Activated CD4-positive, alpha-beta T cell treated with anti-CD3 and anti-CD28 coated beads, Interleukin-2, amount 50 U/mL, for 4 hours (primary cell): Measurements from ENCODE around the gene FGF22.
A peak's percentile ranks its signal among the peaks of the same experiment; 100 is the strongest.
"Not testable (repeated sequence)": the region's sequence is repeated elsewhere in the genome, so short reads cannot be mapped to it uniquely, and the experiment has no call there.

Experiments
- DNase-seq, 2 experiments: peaks; one replicate each; pipeline ENCODE4 v3.0.0-alpha.2; 2020

The FGF22 gene

DNA sequence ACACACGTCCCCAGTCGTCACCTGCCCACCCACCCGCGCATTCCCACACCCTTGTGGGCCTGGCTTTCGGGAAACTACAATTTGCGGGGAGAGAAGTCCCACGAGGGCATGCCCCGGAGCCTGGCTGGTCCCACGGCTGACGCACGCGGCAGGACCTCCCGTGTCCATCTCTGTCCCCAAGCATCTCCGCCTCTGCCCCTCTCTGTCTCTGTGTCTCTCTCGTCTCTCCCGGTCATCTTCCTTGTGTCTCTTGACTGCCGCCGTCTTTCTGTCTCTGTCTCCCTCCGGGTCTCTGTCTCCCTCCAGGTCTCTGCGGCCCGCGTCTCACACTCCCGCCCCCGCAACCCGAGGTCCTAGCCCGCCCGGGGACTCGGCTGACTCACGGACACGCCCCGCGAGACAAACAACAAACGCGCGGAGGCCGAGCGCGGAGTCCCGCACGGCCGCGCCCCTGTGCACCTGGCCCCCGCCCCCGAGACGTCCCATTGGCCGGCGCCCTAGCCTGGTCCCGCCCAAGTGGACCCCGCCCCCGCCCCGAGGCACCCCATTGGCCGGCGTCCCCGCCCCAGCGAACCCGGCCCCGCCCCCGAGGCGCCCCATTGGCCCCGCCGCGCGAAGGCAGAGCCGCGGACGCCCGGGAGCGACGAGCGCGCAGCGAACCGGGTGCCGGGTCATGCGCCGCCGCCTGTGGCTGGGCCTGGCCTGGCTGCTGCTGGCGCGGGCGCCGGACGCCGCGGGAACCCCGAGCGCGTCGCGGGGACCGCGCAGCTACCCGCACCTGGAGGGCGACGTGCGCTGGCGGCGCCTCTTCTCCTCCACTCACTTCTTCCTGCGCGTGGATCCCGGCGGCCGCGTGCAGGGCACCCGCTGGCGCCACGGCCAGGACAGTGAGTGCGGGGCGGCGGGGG lies at the start of gene FGF22:
TSS of gene FGF22 (plus strand) at position 627 of the 908 bp plus-strand sequence. CDS start at position 674, 47 bp downstream.
- DNase-seq, result peak; percentile 95 to 96

- DNase-seq, result no peak
Measured at GRCh38 chr19:590396-590745, 49.3 kb upstream of the FGF22 start.

DNA sequence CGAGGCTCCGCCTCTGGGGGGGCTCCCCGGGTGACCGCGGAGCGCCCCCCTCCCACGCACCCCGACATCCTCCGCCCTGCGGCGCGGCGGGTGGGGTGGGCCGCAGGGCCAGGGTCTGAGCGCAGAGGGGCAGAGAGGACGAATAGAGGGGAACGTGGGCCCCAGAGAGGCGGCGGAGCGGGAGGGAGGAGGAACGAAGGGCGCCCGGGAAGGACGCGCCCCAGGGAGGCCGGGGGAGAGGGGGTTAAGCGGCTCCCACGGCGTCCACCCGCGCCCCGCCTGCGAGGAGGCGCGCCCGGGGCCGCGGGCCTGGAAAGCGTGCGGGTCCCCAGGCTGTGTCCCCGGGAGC lies 49.0 kb upstream of the FGF22 start:
- no peak for DNase-seq

DNA sequence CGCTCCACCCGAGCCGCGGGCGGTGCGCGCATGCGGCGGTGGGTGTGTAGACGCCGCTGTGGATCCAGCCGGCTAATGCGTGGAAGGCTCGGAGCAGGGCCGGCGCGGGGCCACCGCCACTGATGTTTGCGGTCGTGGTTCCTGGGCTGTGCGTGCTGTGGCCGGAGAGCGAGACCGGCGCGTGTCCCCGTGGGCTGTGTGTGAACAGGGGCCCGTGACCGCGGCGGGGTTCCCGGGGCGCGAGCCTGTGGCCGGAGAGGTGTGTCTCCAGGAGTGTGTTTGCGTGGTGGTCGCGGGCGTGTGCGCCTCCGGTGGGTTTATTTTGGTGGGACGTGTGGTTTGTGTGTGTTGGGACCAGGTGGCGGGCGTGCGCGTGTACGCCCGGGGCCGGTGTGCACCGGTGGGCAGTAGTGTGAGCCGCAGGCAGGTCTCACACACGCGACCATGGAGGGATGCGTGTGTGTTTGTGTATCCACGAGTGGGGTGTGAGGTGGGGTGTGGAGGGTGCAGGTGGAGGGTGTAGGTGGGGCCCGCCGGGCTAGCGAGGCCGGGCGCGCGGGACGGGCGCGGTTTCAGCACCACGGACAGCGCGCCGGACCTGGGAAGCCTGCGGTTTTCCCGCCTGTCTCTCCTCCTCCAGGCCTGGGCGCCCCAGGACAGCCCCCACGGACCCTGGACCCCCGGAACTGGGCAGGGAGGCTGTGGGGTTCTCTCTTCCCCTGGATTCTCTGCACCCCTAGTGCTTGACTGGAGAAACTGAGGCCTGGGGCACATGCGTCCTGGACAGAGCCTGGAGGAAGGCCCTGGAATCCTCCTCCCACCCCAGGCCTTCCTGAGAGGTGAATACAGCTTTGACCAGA lies 48.4 kb upstream of the FGF22 start:
- no peak for DNase-seq

DNA sequence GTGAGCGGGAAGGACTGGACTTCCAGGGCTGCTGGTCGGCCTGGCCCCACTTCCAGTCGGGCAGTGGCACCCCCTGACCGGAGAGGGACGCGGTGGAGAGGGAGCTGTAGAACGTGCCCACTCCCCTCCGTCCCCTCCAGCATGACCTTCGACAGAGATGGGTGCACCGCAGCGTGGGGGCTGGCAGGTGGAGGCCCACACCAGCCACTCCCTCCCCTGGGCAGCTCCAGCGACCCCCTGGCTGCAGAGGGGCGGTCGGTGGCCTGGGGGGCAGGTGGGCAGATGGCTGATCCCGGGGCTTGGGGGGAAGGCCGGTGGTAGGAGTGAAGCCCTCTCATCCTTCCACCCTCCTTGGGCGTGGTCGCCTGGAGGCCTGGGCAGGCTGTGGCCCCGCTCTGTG lies 47.6 kb upstream of the FGF22 start:
- DNase-seq, result no peak

DNA sequence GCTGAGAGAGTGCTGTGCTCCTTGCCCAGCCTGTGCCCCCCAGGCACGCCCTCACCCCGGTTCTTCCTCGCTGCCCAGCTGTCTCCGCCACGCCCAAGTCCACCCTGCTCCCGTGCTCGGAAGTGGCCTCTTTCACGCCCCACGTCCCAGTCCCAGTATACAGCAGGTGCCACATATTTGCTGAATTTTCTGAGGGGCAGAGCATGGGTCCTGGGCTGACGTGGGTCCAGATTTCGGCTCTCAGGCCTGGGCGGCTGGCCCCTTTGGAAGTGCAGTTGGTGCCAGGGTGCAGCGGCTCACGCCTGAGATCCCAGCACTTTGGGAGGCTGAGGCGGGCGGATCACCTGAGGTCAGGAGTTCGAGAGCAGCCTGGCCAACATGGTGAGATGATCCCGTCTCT lies 46.6 kb upstream of the FGF22 start:
- DNase-seq, result no peak

DNA sequence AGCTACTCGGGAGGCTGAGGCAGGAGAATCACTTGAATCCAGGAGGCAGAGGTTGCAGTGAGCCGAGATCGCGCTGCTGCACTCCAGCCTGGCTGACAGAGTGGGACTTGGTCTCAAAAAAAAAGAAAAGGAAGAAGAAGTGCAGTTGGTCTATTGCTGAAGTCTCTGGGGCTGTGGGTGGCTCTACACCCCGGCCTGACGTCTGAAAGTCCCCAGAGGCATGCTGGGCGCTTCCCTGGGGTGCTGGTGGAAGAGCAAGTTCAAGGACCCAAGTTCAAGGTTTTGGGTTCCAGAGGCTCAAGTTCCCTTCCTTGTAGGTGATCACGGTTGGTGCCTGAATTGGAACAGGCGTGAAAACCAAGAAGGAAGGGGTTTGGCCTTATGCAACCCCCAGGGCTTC lies 46.2 kb upstream of the FGF22 start:
- DNase-seq, result no peak

DNA sequence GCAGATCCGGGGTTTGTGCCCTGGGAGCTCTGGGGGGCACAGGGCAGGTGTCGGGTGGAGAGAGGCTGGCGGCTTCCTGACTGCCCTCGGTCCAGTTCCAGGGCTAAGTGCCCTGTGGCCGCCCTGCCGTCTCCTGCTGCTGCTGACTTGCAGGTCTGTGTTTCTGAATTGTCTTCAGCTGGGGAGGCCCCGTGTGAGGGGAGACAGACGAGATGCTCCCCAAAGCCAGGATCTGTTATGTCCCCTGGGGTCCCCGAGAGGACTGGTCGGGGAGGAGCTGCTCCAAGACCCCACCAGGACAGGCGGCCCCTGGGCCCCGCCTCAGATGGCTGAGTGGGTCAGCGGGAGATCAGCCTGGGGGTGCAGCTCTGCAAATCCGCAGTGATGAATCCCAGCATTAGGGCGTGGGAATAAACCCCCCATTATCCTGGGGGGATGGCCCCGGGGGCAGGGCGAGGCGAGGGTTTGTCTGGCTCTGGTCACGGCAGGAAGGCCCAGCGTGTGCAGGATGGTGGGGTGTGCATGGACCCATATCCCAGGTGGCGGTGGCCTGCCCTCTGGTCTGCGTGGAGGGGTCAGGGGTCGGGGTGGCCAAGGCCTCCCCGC lies 45.3 kb upstream of the FGF22 start:
- no peak for DNase-seq

DNA sequence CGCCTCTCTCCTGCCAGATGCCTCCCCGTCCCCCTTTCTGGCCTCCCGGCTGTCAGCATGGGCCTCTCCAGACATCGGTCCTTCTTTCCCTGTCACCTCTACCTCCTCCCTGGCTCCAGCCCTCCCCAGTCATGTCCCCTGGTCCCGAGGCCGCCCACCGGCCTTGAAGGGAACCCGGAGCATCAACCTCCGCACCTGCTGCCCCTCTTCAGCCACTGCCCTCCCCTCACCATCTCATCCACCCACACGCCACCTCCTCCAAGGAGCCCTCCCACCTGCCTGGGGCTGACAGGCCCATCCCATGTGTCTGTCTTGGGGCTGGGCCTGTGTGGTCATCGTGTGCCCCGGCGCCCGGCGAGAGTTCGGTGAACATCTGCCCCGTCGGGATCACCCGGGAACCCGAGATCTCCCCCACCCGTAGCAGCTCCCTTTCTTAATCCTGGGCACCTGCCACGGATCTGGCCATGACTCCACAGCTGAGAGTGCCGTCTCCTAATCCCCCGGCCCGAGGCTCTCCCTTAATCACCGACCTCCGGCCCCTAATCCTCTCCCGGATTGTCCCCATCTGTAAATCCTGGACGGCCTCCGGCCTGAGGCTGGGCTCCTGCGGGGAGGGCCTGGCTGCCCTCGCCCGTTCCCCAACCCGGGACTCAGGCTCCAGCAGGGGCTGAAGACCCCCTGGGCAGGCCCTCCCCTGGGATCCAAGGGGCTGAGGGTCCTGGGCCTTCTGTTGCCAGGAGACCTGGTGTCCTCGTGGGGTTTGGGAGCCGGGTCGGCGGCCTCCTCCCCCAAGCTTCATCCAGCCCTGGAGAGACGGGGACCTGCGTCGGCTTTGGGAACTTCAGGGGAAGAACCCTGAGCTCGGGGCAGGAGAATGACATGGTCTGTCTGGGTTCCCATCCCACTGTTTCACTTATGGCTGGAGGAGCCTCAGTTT lies 44.1 kb upstream of the FGF22 start:
- DNase-seq, result no peak

DNA sequence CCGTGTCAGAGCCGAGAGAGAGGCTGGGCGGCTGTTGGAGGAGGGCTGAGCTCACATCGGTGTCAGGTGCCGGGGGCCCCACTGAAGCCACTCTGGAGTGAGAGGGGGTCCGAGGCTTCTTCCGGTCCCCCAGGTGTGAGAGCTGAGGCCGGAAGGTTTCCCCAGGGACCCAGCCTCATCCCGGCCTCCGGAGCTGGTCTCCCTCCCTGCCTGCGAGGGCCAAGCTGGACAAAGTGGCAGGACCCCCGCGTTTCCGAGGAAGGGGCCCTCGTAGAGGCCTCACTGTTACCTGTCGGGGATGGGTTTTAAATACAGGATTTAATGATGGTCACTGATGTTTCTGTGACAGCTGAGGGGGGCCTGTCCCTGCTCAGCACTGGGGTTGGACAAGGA lies 43.4 kb upstream of the FGF22 start:
- no peak for DNase-seq

GRCh38 chr19:597406-598315 lies 42.0 kb upstream of the FGF22 start:
- DNase-seq, result no peak

DNA sequence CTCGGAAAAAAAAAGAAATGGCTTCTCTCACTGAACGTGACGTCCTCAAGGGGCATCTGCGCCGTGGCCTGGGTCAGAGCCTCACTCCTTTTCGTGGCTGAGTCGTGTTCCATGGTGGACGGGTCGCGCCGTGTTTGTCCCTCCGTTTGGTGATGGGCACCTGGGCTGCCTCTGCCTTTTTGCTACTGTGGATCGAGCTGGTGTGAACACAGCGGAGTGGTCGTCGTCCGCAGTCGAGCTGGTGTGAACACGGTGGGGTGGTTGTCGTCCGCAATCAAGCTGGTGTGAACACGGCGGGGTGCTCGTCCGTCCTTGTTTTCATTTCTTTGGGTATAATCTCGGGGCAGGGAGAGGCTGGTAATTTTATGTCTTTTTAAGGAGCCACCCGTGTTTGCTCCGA lies 38.4 kb upstream of the FGF22 start:
- DNase-seq, result no peak

DNA sequence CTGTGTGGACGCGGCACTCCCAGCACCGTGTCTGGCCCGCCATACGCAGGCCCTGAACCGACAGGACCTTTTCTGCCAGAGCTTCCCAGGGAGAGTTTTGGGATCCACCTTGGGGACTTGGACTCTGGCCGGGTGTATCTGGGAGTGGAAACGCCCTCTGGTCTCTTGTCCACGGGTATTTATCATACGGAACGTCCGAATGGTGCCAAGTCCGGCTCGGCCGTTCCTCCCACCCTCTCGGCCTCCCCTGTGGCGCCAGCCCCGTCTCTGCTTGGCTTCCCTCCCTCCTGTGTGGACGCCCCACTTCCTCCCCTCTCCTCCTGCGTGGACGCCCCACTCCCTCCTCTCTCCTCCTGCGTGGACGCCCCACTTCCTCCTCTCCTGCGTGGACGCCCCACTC lies 37.9 kb upstream of the FGF22 start:
- DNase-seq, result no peak

- no peak for DNase-seq
Measured at GRCh38 chr19:602391-603301, 37.0 kb upstream of the FGF22 start.

- DNase-seq, result not testable (repeated sequence)
Measured at GRCh38 chr19:603302-603639, 36.4 kb upstream of the FGF22 start.

DNA sequence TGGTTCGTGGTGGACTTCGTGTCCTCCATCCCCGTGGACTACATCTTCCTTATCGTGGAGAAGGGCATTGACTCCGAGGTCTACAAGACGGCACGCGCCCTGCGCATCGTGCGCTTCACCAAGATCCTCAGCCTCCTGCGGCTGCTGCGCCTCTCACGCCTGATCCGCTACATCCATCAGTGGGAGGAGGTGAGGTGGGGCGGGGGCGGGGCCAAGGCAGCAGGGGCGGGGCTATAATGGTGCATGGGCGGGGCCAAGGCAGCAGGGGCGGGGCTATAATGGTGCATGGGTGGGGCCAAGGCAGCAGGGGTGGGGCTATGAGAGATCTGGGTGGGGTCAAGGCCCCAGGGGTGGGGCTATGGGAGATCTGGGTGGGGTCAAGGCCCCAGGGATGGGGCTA lies 35.9 kb upstream of the FGF22 start:
- not testable (repeated sequence) for DNase-seq

GRCh38 chr19:604355-604754 lies 35.3 kb upstream of the FGF22 start:
- DNase-seq, result no peak

DNA sequence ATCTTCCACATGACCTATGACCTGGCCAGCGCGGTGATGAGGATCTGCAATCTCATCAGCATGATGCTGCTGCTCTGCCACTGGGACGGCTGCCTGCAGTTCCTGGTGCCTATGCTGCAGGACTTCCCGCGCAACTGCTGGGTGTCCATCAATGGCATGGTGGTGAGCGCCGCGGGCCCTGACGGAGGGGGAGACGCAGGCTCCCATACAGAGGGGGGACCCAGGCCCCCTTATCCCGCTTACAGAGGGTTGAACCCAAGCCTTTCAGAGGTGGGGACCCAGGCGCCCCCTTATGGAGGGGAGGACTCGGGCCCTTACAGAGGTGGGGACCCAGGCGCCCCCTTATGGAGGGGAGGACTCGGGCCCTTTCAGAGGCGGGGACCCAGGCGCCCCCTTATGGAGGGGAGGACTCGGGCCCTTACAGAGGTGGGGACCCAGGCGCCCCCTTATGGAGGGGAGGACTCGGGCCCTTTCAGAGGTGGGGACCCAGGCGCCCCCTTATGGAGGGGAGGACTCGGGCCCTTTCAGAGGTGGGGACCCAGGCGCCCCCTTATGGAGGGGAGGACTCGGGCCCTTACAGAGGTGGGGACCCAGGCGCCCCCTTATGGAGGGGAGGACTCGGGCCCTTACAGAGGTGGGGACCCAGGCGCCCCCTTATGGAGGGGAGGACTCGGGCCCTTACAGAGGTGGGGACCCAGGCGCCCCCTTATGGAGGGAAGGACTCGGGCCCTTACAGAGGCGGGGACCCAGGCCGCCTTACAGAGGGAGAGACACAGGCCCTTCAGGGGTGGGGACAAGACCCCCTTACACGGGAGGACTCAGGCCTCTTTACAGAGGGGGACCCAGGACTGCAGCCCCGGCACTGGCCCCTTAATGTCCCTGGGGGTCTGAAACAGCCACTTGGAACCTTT lies 34.4 kb upstream of the FGF22 start:
- DNase-seq, result not testable (repeated sequence)
